Neural cell (in vitro differentiated cells): Measurements from ENCODE around the gene ARHGAP45. TPM values are rescaled to one million over a fixed set of nuclear protein-coding genes. Genes with fewer than 3 reads are reported as not detected.

Experiments used
- H2AFZ ChIP-seq: fragments of 200-600, 300-800 bp; sonication (generic), shearing (Covaris generic); 2 replicates; pipeline ENCODE4 v1.6.0; 2014; ENCODE audit warnings: low read depth, mild to moderate bottlenecking, antibody characterized with exemption, low read length, moderate library complexity
- H3F3A ChIP-seq: fragments of 200-600 bp; shearing (Covaris generic); 2 replicates; pipeline ENCODE4 v1.6.1; 2016; ENCODE audit warnings: mild to moderate bottlenecking, moderate library complexity, mixed read lengths, antibody characterized with exemption, low read length; ENCODE audit not compliant: insufficient read depth, poor library complexity, severe bottlenecking
- H3K27ac ChIP-seq: fragments of 200-600, 300-800 bp; sonication (generic), shearing (Covaris generic); 2 replicates; pipeline ENCODE4 v1.5.1; 2014; ENCODE audit warnings: mild to moderate bottlenecking, low read length, moderate library complexity
- H3K27me3 ChIP-seq: fragments of 300-800, 200-600 bp; sonication (generic), shearing (Covaris generic); 2 replicates; pipeline ENCODE4 v1.6.0; 2014; ENCODE audit warnings: mild to moderate bottlenecking, low read depth, low read length, moderate library complexity; ENCODE audit not compliant: insufficient read depth
- H3K36me3 ChIP-seq: fragments of 300-800, 200-600 bp; sonication (generic), shearing (Covaris generic); 2 replicates; pipeline ENCODE4 v1.5.1; 2014; ENCODE audit warnings: mild to moderate bottlenecking, antibody characterized with exemption, low read length, moderate library complexity; ENCODE audit not compliant: insufficient read depth
- H3K4me2 ChIP-seq: fragments of 300-800, 200-600 bp; sonication (generic), shearing (Covaris generic); 2 replicates; pipeline ENCODE4 v1.6.0; 2014; ENCODE audit warnings: mild to moderate bottlenecking, low read length
- H3K4me3 ChIP-seq: fragments of 300-800, 200-600 bp; sonication (generic), shearing (Covaris generic); 2 replicates; pipeline ENCODE4 v1.5.1; 2014; ENCODE audit warnings: mild to moderate bottlenecking, low read length, moderate library complexity
- H3K79me2 ChIP-seq: fragments of 200-600 bp; shearing (Covaris generic); replicated peaks from 2 replicates; pipeline ENCODE4 v1.6.0; 2014; ENCODE audit warnings: mild to moderate bottlenecking, low read length, moderate library complexity; ENCODE audit not compliant: insufficient read depth
- H3K9ac ChIP-seq: fragments of 300-800, 200-600 bp; sonication (generic), shearing (Covaris generic); 2 replicates; pipeline ENCODE4 v1.6.1; 2016; ENCODE audit warnings: mild to moderate bottlenecking, low read length, mixed read lengths
- H3K9me2 ChIP-seq: fragments of 200-600 bp; shearing (Covaris generic); 2 replicates; pipeline ENCODE4 v1.6.1; 2016; ENCODE audit warnings: mild to moderate bottlenecking, low read length, mixed read lengths; ENCODE audit not compliant: insufficient read depth
- H3K9me3 ChIP-seq: fragments of 200-600, 300-800 bp; sonication (generic), shearing (Covaris generic); 2 replicates; pipeline ENCODE4 v1.6.1; 2016; ENCODE audit warnings: mild to moderate bottlenecking, mixed run types, low read length, moderate library complexity, mixed read lengths
- H4K20me1 ChIP-seq: fragments of 200-600 bp; shearing (Covaris generic); 2 replicates; pipeline ENCODE4 v1.6.1; 2016; ENCODE audit warnings: mild to moderate bottlenecking, mixed run types; ENCODE audit not compliant: insufficient read depth
- CTCF ChIP-seq: fragments of 450-650 bp; IDR thresholded peaks from 2 replicates; pipeline ENCODE4 v1.5.1; 2014; ENCODE audit warnings: antibody characterized with exemption, mild to moderate bottlenecking, moderate library complexity; ENCODE audit not compliant: poor library complexity, severe bottlenecking
- EP300 ChIP-seq: fragments of 450-650 bp; conservative IDR thresholded peaks from 2 replicates; pipeline ENCODE4 v1.6.1; 2014; ENCODE audit warnings: antibody characterized with exemption, mild to moderate bottlenecking, moderate library complexity; ENCODE audit not compliant: poor library complexity, severe bottlenecking
- EZH2 ChIP-seq: fragments of 200-600, 300-800 bp; shearing (Covaris generic), sonication (generic); IDR thresholded peaks from 2 replicates; pipeline ENCODE4 v1.6.1; 2014; ENCODE audit warnings: antibody characterized with exemption, low read length, borderline replicate concordance, mild to moderate bottlenecking; ENCODE audit not compliant: insufficient read depth, poor library complexity, severe bottlenecking
- MXI1 ChIP-seq: fragments of 450-650 bp; conservative IDR thresholded peaks from 2 replicates; pipeline ENCODE4 v1.6.1; 2014; ENCODE audit warnings: antibody characterized with exemption, mild to moderate bottlenecking; ENCODE audit not compliant: poor library complexity, severe bottlenecking
- POLR2AphosphoS5 ChIP-seq: IDR thresholded peaks from 2 replicates; pipeline ENCODE4 v1.6.1; 2012
- RAD21 ChIP-seq: fragments of 450-650 bp; conservative IDR thresholded peaks from 2 replicates; pipeline ENCODE4 v1.6.1; 2014; ENCODE audit warnings: antibody characterized with exemption, mild to moderate bottlenecking, moderate library complexity
- REST ChIP-seq: IDR thresholded peaks from 2 replicates; pipeline ENCODE4 v1.6.1; 2012; ENCODE audit warnings: borderline replicate concordance
- TAF1 ChIP-seq: IDR thresholded peaks from 2 replicates; pipeline ENCODE4 v1.6.1; 2012; ENCODE audit warnings: low read depth
- polyA minus RNA-seq: library from RNA; depleted of rRNA, polyadenylated mRNA; stranded (reverse); fragments of >200 nt; gene quantifications from 2 replicates; pipeline ENCODE4 v1.2.3, GENCODE V29; 2014
- polyA plus RNA-seq: library from polyadenylated mRNA; depleted of rRNA; stranded (reverse); fragments of >200 nt; gene quantifications from 2 replicates; pipeline ENCODE4 v1.2.3, GENCODE V29; 2014

The ARHGAP45 gene
- polyA plus RNA-seq (2.8 and 3.3 TPM in 2 replicates), polyA minus RNA-seq (1.2 and 1.4 TPM in 2 replicates)

GRCh38 chr19:1066748-1067340 lies at the start of gene ARHGAP45:
Gene ARHGAP45 (plus strand): TSS chr19:1067167. CDS start chr19:1067406, 239 bp downstream.
- no peak for TF ChIP-seq RAD21
- TF ChIP-seq CTCF: no peak
- no peak for TF ChIP-seq EP300
- no peak for TF ChIP-seq TAF1
- TF ChIP-seq EZH2: no peak
- no peak for TF ChIP-seq POLR2AphosphoS5
- TF ChIP-seq REST: no peak
- TF ChIP-seq MXI1: no peak
- Histone ChIP-seq H3K36me3 (no peaks in the 10 kb centered on the region), H3K4me2 (no peak within 1 kb of the TSS), H3K27ac (no peak within 1 kb of the TSS), H4K20me1 (no peaks in the 10 kb centered on the region), H3K9me2 (no peaks in the 10 kb centered on the region), H3K79me2 (no peaks in the 10 kb centered on the region), H3K9me3 (no peaks in the 10 kb centered on the region), H2AFZ (no peak within 1 kb of the TSS), H3K27me3 (peaks cover 45% of the 10 kb centered on the region), H3F3A (no peaks in the 10 kb centered on the region), H3K9ac (no peak within 1 kb of the TSS), H3K4me3 (no peak within 1 kb of the TSS)

GRCh38 chr19:1017906-1018305 lies 49.1 kb upstream of the ARHGAP45 start:
- H3K27ac ChIP-seq: no peak overlapping the region
- H3K4me3 ChIP-seq: peak overlapping the region; percentile 16
- H3K4me2 ChIP-seq: no peak overlapping the region
- H2AFZ ChIP-seq: no peak overlapping the region
- H3K27me3 ChIP-seq: no peaks in the 10 kb centered on the region
- H4K20me1 ChIP-seq: peaks cover 12% of the 10 kb centered on the region
- H3K36me3 ChIP-seq: no peaks in the 10 kb centered on the region
- TF ChIP-seq RAD21 (no peak), REST (no peak), CTCF (no peak), MXI1 (no peak), POLR2AphosphoS5 (no peak)
- H3K9me2 ChIP-seq: no peaks in the 10 kb centered on the region
- peak overlapping the region; percentile 16 for H3K9ac ChIP-seq
- H3K79me2 ChIP-seq: peaks cover 43% of the 10 kb centered on the region
- H3F3A ChIP-seq: no peaks in the 10 kb centered on the region
- no peaks in the 10 kb centered on the region for H3K9me3 ChIP-seq
